HepG2 (cell line): ENCODE data around the gene RTN1. TPM values are rescaled to one million over a fixed set of nuclear protein-coding genes. Genes with fewer than 3 reads are reported as not detected.

Source experiments
- ATAC-seq: fragments of 200-7000 bp; cut with Tn5 transposase; 3 replicates; pipeline ENCODE4 v1.9.1; 2020; ENCODE audit warnings: mild to moderate bottlenecking, moderate library complexity
- BruUV-seq: library from RNA; stranded (reverse); fragments of 400-500 nt; replicated peaks from 2 replicates; lab custom pipeline; 2021; lab: Mats Ljungman, UMichigan
- CTCF ChIA-PET: fragments of 300-600 bp; formaldehyde crosslinking; extraction: SDS; loops from one replicate; lab custom pipeline; 2021; ENCODE audit warnings: low total read pairs, inconsistent platforms, low intra/inter-chr PET ratio; lab: Yijun Ruan, JAX
- POLR2A ChIA-PET: fragments of 350-600 bp; sonication (Branson Sonifier 250); formaldehyde crosslinking; loops from one replicate; lab custom pipeline; 2020; ENCODE audit warnings: antibody characterized with exemption, inconsistent platforms; lab: Yijun Ruan, JAX
- DNase-seq: peaks from one replicate; pipeline ENCODE4 v3.0.0-alpha.2; 2015; ENCODE audit warnings: low spot score
- FAIRE-seq: peaks from 3 replicates; lab custom pipeline; 2011; peaks lifted over from hg19 to GRCh38; lab: Jason Lieb, UNC
- H2AFZ ChIP-seq: one replicate; pipeline ENCODE4 v1.6.1; 2011; ENCODE audit warnings: low read length, inconsistent platforms
- H3K27ac ChIP-seq: fragments of 300-600 bp; 3 replicates; pipeline ENCODE4 v1.8.0; 2011; ENCODE audit warnings: mixed run types, mild to moderate bottlenecking, mixed read lengths, low read length, inconsistent platforms; ENCODE audit not compliant: insufficient read depth; ENCODE audit errors: extremely low read length
- H3K27me3 ChIP-seq, 2 experiments: fragments of 200-600 bp in 1 of 2; 2 replicates in 1 of 2; 3 replicates in 1 of 2; pipeline versions ENCODE4 v1.6.0 to v1.8.0; 2011; ENCODE audit warnings: low read length in 2 of 2, mild to moderate bottlenecking in 2 of 2, moderate library complexity in 2 of 2, inconsistent platforms in 1 of 2; ENCODE audit not compliant: insufficient read depth in 2 of 2, control insufficient read depth in 1 of 2
- H3K36me3 ChIP-seq, 2 experiments: fragments of 200-600 bp in 1 of 2; replicated peaks in 1 of 2; 2 replicates in 1 of 2; 3 replicates in 1 of 2; pipeline versions ENCODE4 v1.5.1 to v1.8.0; 2011; ENCODE audit warnings: low read length in 2 of 2, inconsistent platforms in 1 of 2; ENCODE audit not compliant: insufficient read depth in 2 of 2, control insufficient read depth in 1 of 2
- H3K4me1 ChIP-seq: 2 replicates; pipeline ENCODE4 v1.5.1; 2012; ENCODE audit warnings: low read length, inconsistent platforms; ENCODE audit not compliant: insufficient read depth
- H3K4me2 ChIP-seq: 2 replicates; pipeline ENCODE4 v1.6.0; 2011; ENCODE audit warnings: low read depth, low read length, inconsistent platforms
- H3K4me3 ChIP-seq, 3 experiments: fragments of 200-600 bp in 1 of 3; sonication (generic), shearing (Covaris generic) in 1 of 3; replicated peaks in 1 of 3; 2 replicates each; pipeline ENCODE4 v1.5.1; 2011 to 2016; ENCODE audit warnings: low read length in 3 of 3, inconsistent platforms in 2 of 3, low read depth in 2 of 3, mild to moderate bottlenecking in 2 of 3, control low read depth in 1 of 3, mixed read lengths in 1 of 3; ENCODE audit not compliant: insufficient read depth in 1 of 3
- H3K79me2 ChIP-seq: one replicate; pipeline ENCODE4 v1.6.1; 2011; ENCODE audit warnings: low read length, inconsistent platforms; ENCODE audit not compliant: insufficient read depth
- H3K9ac ChIP-seq: 2 replicates; pipeline ENCODE4 v1.6.0; 2011; ENCODE audit warnings: mild to moderate bottlenecking, low read depth, low read length, inconsistent platforms; ENCODE audit not compliant: insufficient read depth
- H3K9me3 ChIP-seq: 2 replicates; pipeline ENCODE4 v1.5.1; 2012; ENCODE audit warnings: mild to moderate bottlenecking, low read length
- H4K20me1 ChIP-seq: 2 replicates; pipeline ENCODE4 v1.6.0; 2011; ENCODE audit warnings: inconsistent platforms, mild to moderate bottlenecking, low read length, moderate library complexity; ENCODE audit not compliant: insufficient read depth
- DZIP1 ChIP-seq: sonication (generic); formaldehyde crosslinking; IDR thresholded peaks from 2 replicates; pipeline ENCODE4 v1.5.0; 2020; ENCODE audit warnings: mild to moderate bottlenecking, missing genetic modification reagents
- HNRNPL ChIP-seq: fragments of 200-400 bp; formaldehyde crosslinking; IDR thresholded peaks from 2 replicates; pipeline ENCODE4 v1.6.1; 2017; ENCODE audit warnings: mild to moderate bottlenecking, low read depth, low read length
- IRF2 ChIP-seq: IDR thresholded peaks from 2 replicates; pipeline ENCODE4 v1.6.1; 2018; ENCODE audit warnings: missing genetic modification reagents, missing compliant biosample characterization
- MTA1 ChIP-seq: sonication (generic); formaldehyde crosslinking; IDR thresholded peaks from 2 replicates; pipeline ENCODE4 v1.4.0; 2020; ENCODE audit warnings: missing genetic modification reagents, mild to moderate bottlenecking, borderline replicate concordance
- NFAT5 ChIP-seq: sonication (generic); formaldehyde crosslinking; IDR thresholded peaks from 2 replicates; pipeline ENCODE4 v1.4.0; 2020; ENCODE audit warnings: missing genetic modification reagents
- NONO ChIP-seq, 2 experiments: fragments of 450-650 bp in 1 of 2; sonication (generic) in 1 of 2; formaldehyde crosslinking in 1 of 2; IDR thresholded peaks in 1 of 2; conservative IDR thresholded peaks in 1 of 2; 2 replicates each; pipeline versions ENCODE4 v1.6.1 to v1.8.0; 2017 to 2022; ENCODE audit warnings: mild to moderate bottlenecking in 1 of 2, missing genetic modification reagents in 1 of 2, moderate library complexity in 1 of 2
- ZBTB49 ChIP-seq: sonication (generic); formaldehyde crosslinking; IDR thresholded peaks from 2 replicates; pipeline ENCODE4 v1.4.0; 2020; ENCODE audit warnings: missing genetic modification reagents, borderline replicate concordance
- ZGPAT ChIP-seq: IDR thresholded peaks from 2 replicates; pipeline ENCODE4 v1.6.1; 2016; ENCODE audit warnings: mild to moderate bottlenecking
- ZNF253 ChIP-seq: sonication (generic); formaldehyde crosslinking; IDR thresholded peaks from 2 replicates; pipeline ENCODE4 v1.8.0; 2022; ENCODE audit warnings: mild to moderate bottlenecking, missing genetic modification reagents, borderline replicate concordance
- ZNF317 ChIP-seq: sonication (generic); formaldehyde crosslinking; IDR thresholded peaks from 2 replicates; pipeline ENCODE4 v1.5.0; 2020; ENCODE audit warnings: mild to moderate bottlenecking, missing genetic modification reagents
- ZNF850 ChIP-seq: sonication (generic); formaldehyde crosslinking; conservative IDR thresholded peaks from 2 replicates; pipeline ENCODE4 v1.9.0; 2021; ENCODE audit warnings: mild to moderate bottlenecking, missing genetic modification reagents
- WGBS: methylation state at CpG from one replicate; pipeline ENCODE4 v1.1.6; 2017; ENCODE audit warnings: low lambda C conversion rate; 5-methylcytosine and 5-hydroxymethylcytosine counted together
- in situ Hi-C: cut with HindIII; loops from 2 replicates; pipeline ENCODE4 v1.10.0; 2017; ENCODE audit warnings: low pct_unique_long_range_greater_than_20kb; ENCODE audit not compliant: extremely low pct_ligation_motif_present
- intact Hi-C: fragments of 100-400 bp; cut with micrococcal nuclease; formaldehyde crosslinking; loops from one replicate; pipeline ENCODE4 v1.10.0; 2022; ENCODE audit not compliant: unreplicated experiment
- polyA plus RNA-seq, 8 experiments: library from polyadenylated mRNA; depleted of rRNA in 3 of 8; stranded (reverse) in 7 of 8; unstranded in 1 of 8; fragments of >200 nt; fragmentation: Illumina TruSeq in 4 of 8; extraction: Trizol in 4 of 8; gene quantifications; 2 replicates each; pipeline versions ENCODE4 v1.2.1 to v1.2.3, GENCODE V29; 2011 to 2016; ENCODE audit warnings: low read depth in 4 of 8, missing spikeins in 1 of 8, mixed read lengths in 1 of 8; ENCODE audit not compliant: insufficient read depth in 1 of 8
- total RNA-seq, 5 experiments: library from RNA; depleted of rRNA; stranded (reverse); fragments of >200 nt; fragmentation: Illumina TruSeq; extraction: Trizol; gene quantifications; 2 replicates each; pipeline ENCODE4 v1.2.3, GENCODE V29; 2016; ENCODE audit warnings: low read depth in 1 of 5

The RTN1 gene
- total and polyA plus RNA-seq, 2 of the 13 experiments (the other 11 are each of a cell fraction or from before 2014, with no cell fraction given): 0.04 to 0.18 TPM

- Histone ChIP-seq H3K79me2 (no peaks in the 10 kb centered on the region), H2AFZ (no peak overlapping the region), H3K27me3 (no peaks in the 10 kb centered on the region), H3K9ac (no peak overlapping the region), H3K4me3 (no peak overlapping the region), H3K4me2 (no peak overlapping the region), H3K9me3 (no peaks in the 10 kb centered on the region), H3K4me1 (peaks cover 11% of the 10 kb centered on the region), H4K20me1 (no peaks in the 10 kb centered on the region), H3K27ac (no peak overlapping the region), H3K36me3 (no peaks in the 10 kb centered on the region)
- BruUV-seq: no TSS peak
- no peak for DNase-seq
- ChIA-PET POLR2A (no interaction called here), CTCF (no interaction called here)
- ATAC-seq: no peak
- WGBS: 95% methylated on average over 2 of the region's 2 CpGs
- in situ Hi-C loops: no loop called here
- FAIRE-seq: no peak
- intact Hi-C loops: no loop called here
- TF ChIP-seq MTA1: no peak
- TF ChIP-seq ZNF253: no peak
- TF ChIP-seq NFAT5 (CRISPR knock-in tag): no peak
- TF ChIP-seq ZGPAT (CRISPR knock-in tag): no peak
- TF ChIP-seq ZNF317: no peak
- TF ChIP-seq DZIP1 (CRISPR knock-in tag): no peak
- no peak for TF ChIP-seq ZBTB49
- TF ChIP-seq HNRNPL: no peak
- TF ChIP-seq IRF2 (CRISPR knock-in tag): no peak
- no peak for TF ChIP-seq ZNF850 (CRISPR knock-in tag)
- TF ChIP-seq NONO (IDR thresholded peaks at IDR 0.05): no peak
- TF ChIP-seq NONO (CRISPR knock-in tag; conservative IDR thresholded peaks at IDR 0.05): no peak
These were observed 98.3 kb downstream of the RTN1 start for GRCh38 chr14:59772233-59772632.
